ENCODE data around the gene TEX2.
A peak's percentile ranks its signal among the peaks of the same experiment; 100 is the strongest.
"Not testable (repeated sequence)": the region's sequence is repeated elsewhere in the genome, so short reads cannot be mapped to it uniquely, and the experiment has no call there.

TEX2 gene

DNA sequence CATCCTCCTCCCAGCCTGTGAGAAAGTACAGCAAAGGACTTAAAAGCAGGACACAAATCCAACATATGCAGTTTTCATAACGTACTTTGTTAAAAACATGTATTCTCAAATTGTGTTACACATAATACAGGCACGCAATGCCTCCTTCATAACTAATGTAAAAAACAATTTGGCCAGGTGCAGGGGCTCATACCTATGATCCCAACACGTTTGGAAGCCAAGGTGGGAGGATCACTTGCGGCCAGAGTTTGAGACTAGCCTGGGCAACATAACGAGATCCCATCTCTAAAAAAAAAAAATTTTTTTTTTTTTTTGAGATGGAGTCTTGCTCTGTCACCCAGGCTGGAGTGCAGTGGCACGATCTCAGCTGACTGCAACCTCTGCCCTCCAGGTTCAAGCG lies 20.4 kb downstream of the TEX2 start:
- in situ Hi-C loops (cut with HindIII; ENCODE audit: low sequenced_read_pairs), result no loop called here
- no peak overlapping the region for H3K4me3 ChIP-seq (ENCODE audit: low read depth, low read length)
- DNase-seq (ENCODE audit: low read depth), result no peak
- TF ChIP-seq, protein P1, sequence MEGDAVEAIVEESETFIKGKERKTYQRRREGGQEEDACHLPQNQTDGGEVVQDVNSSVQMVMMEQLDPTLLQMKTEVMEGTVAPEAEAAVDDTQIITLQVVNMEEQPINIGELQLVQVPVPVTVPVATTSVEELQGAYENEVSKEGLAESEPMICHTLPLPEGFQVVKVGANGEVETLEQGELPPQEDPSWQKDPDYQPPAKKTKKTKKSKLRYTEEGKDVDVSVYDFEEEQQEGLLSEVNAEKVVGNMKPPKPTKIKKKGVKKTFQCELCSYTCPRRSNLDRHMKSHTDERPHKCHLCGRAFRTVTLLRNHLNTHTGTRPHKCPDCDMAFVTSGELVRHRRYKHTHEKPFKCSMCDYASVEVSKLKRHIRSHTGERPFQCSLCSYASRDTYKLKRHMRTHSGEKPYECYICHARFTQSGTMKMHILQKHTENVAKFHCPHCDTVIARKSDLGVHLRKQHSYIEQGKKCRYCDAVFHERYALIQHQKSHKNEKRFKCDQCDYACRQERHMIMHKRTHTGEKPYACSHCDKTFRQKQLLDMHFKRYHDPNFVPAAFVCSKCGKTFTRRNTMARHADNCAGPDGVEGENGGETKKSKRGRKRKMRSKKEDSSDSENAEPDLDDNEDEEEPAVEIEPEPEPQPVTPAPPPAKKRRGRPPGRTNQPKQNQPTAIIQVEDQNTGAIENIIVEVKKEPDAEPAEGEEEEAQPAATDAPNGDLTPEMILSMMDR (IDR thresholded peaks at IDR 0.05; ENCODE audit: low read depth, low read length, missing control alignments), result no peak

GRCh38 chr17:64240741-64241347 lies 22.2 kb downstream of the TEX2 start:
- in situ Hi-C loops (cut with HindIII; ENCODE audit: low sequenced_read_pairs), result no loop called here
- TF ChIP-seq, protein P1 (IDR thresholded peaks at IDR 0.05; ENCODE audit: low read depth, low read length, missing control alignments), result no peak
- H3K4me3 ChIP-seq (ENCODE audit: low read depth, low read length), result no peak overlapping the region
- DNase-seq (ENCODE audit: low read depth), result peak; percentile 31

- in situ Hi-C loops (cut with HindIII; ENCODE audit: low sequenced_read_pairs), result no loop called here
- no peak overlapping the region for H3K4me3 ChIP-seq (ENCODE audit: low read depth, low read length)
- TF ChIP-seq, protein P1 (IDR thresholded peaks at IDR 0.05; ENCODE audit: low read depth, low read length, missing control alignments), result peak; percentile 18
- no peak for DNase-seq (ENCODE audit: low read depth)
Measured at GRCh38 chr17:64240261-64240740, 22.8 kb downstream of the TEX2 start.

GRCh38 chr17:64238449-64238848 lies 24.6 kb downstream of the TEX2 start:
- DNase-seq (ENCODE audit: low read depth); in situ Hi-C loops (cut with HindIII; ENCODE audit: low sequenced_read_pairs); H3K4me3 ChIP-seq (ENCODE audit: low read depth, low read length): not testable (repeated sequence)

GRCh38 chr17:64236827-64237403 lies 26.1 kb downstream of the TEX2 start:
- in situ Hi-C loops (cut with HindIII; ENCODE audit: low sequenced_read_pairs), result no loop called here
- no peak for DNase-seq (ENCODE audit: low read depth)
- H3K4me3 ChIP-seq (ENCODE audit: low read depth, low read length), result no peak overlapping the region
- TF ChIP-seq, protein P1 (IDR thresholded peaks at IDR 0.05; ENCODE audit: low read depth, low read length, missing control alignments), result peak; percentile 54

DNA sequence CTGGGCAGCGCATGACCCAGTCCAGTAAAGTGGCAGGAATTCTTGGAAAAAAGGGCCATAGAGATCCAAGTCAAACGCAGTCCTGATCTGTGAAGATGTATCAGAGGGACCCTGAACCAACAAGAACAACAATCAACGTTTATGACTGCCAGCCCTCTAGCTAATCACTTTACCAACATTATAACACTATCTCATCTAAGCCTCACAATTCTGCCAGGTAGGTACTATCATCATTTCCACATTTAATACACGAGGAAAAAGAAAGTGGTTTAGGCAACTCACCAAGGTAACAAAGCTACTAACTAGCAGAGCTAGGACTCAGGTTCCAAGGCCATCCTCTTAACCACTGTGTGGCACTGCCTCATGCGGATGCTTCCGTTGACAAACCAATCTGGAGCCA lies 28.1 kb downstream of the TEX2 start:
- TF ChIP-seq, protein P1 (IDR thresholded peaks at IDR 0.05; ENCODE audit: low read depth, low read length, missing control alignments), result no peak
- DNase-seq (ENCODE audit: low read depth), result no peak
- H3K4me3 ChIP-seq (ENCODE audit: low read depth, low read length), result no peak overlapping the region
- in situ Hi-C loops (cut with HindIII; ENCODE audit: low sequenced_read_pairs), result no loop called here

GRCh38 chr17:64232466-64233262 lies 30.4 kb downstream of the TEX2 start:
- in situ Hi-C loops (cut with HindIII; ENCODE audit: low sequenced_read_pairs), result no loop called here
- H3K4me3 ChIP-seq (ENCODE audit: low read depth, low read length), result no peak overlapping the region
- TF ChIP-seq, protein P1 (IDR thresholded peaks at IDR 0.05; ENCODE audit: low read depth, low read length, missing control alignments), result no peak
- DNase-seq (ENCODE audit: low read depth), result no peak
